Measurements from ENCODE around the gene KCNC1. TPM values are rescaled to one million over a fixed set of nuclear protein-coding genes. Genes with fewer than 3 reads are reported as not detected.

Gene KCNC1
- total RNA-seq, 1 experiment from 2014 or later: 0.04 TPM

DNA sequence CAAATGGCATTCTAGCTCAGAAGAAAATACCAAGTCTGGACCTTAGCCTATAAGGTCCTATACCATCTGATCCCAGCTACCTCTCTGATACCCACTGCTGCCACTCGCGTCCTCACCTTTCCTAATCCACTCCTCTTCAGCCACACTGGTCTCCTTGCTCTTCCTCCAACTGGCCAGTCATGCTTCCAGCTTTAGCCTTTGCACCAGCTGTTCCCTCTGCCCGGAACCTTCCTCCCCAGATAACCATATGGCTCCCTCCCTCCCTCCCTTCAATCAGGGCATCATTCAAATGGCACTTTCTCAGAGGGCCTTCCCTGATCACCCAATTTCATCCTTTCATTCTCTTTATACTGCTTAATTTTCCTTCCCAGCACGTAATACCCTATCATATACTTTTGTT lies 67.9 kb downstream of the KCNC1 start:
- Histone ChIP-seq H3K56ac (ENCODE audit: insufficient read length, low read depth, low read length) (no peak overlapping the region), H3K9ac (ENCODE audit: extremely low read depth, insufficient read length, low read length) (no peak overlapping the region), H3K79me2 (ENCODE audit: insufficient read depth, low read length) (no peaks in the 10 kb centered on the region), H4K91ac (ENCODE audit: insufficient read length, low read depth, low read length) (no peak overlapping the region), H3K27ac (ENCODE audit: insufficient read length, low read depth, low read length) (no peak overlapping the region), H3K14ac (ENCODE audit: insufficient read depth, low read length) (no peak overlapping the region), H4K20me1 (ENCODE audit: control insufficient read depth, insufficient read depth, insufficient read length) (no peaks in the 10 kb centered on the region), H3K23me2 (ENCODE audit: insufficient read length, low read depth, low read length, poor library complexity, severe bottlenecking) (no peaks in the 10 kb centered on the region), H2BK12ac (ENCODE audit: insufficient read length, low read depth, low read length) (no peak overlapping the region), H2BK20ac (ENCODE audit: low read depth, low read length, poor library complexity, severe bottlenecking) (no peak overlapping the region), H4K5ac (ENCODE audit: insufficient read length, low read depth, low read length) (no peak overlapping the region), H3K23ac (ENCODE audit: insufficient read length, low read depth, low read length) (no peak overlapping the region), H3K79me1 (ENCODE audit: insufficient read depth, low read depth, low read length, poor library complexity, severe bottlenecking) (no peaks in the 10 kb centered on the region), H2BK120ac (ENCODE audit: low read depth, low read length, poor library complexity, severe bottlenecking) (no peak overlapping the region), H4K8ac (replicated peaks; ENCODE audit: insufficient read length, low read depth, low read length) (no peak overlapping the region), H3K4me2 (ENCODE audit: insufficient read depth, insufficient read length, low read length) (no peak overlapping the region), H3T11ph (ENCODE audit: low read length) (no peak overlapping the region), H3K4ac (ENCODE audit: low read depth, low read length) (no peak overlapping the region), H2AFZ (ENCODE audit: low read length) (no peak overlapping the region), H3K4me1 (ENCODE audit: insufficient read depth, low read length) (0 out of 2 replicates have a peak, but pooled peaks cover 2% of the 10 kb centered on the region), H2BK5ac (ENCODE audit: insufficient read length, low read length) (no peak overlapping the region), H2AK5ac (ENCODE audit: insufficient read length, low read length) (no peak overlapping the region), H3K18ac (ENCODE audit: insufficient read length, low read depth, low read length) (no peak overlapping the region), H3K27me3 (ENCODE audit: insufficient read depth, low read length) (0 out of 2 replicates have a peak, but pooled peaks cover 2% of the 10 kb centered on the region), H2BK15ac (ENCODE audit: low read depth, low read length) (no peak overlapping the region), H3K9me3 (ENCODE audit: control insufficient read depth, low read depth, low read length) (no peaks in the 10 kb centered on the region)
- H3K4me3 Mint-ChIP-seq: no peak overlapping the region
- peaks cover 23 to 28% of the 10 kb centered on the region in 2 experiments for H3K4me1 Mint-ChIP-seq
- no CpG with 5 or more reads among the region's 4 CpGs for WGBS (ENCODE audit: extremely low coverage, insufficient read length, low lambda C conversion rate)
- H3K36me3 Mint-ChIP-seq (ENCODE audit: insufficient read depth in 1 of 3, low read depth in 3 of 3): peaks cover 0 to 6% (median 2%) of the 10 kb centered on the region in 3 experiments; a peak in 3 of 7 replicates
- TF ChIP-seq CTCF (conservative IDR thresholded peaks at IDR 0.05): no peak
- no peak overlapping the region for H3K27ac Mint-ChIP-seq
- peaks cover 10% of the 10 kb centered on the region for H3K27me3 Mint-ChIP-seq (ENCODE audit: low read depth)
- DNase-seq: no peak
- H3K9me3 Mint-ChIP-seq: peaks cover 2 to 7% of the 10 kb centered on the region in 2 experiments; a peak in 2 of 5 replicates
